ENCODE data around the gene ZMYND12. TPM values are rescaled to one million over a fixed set of nuclear protein-coding genes. Genes with fewer than 3 reads are reported as not detected.

The ZMYND12 gene
- total RNA-seq: 0.39 and 0.73 TPM in 2 replicates

DNA sequence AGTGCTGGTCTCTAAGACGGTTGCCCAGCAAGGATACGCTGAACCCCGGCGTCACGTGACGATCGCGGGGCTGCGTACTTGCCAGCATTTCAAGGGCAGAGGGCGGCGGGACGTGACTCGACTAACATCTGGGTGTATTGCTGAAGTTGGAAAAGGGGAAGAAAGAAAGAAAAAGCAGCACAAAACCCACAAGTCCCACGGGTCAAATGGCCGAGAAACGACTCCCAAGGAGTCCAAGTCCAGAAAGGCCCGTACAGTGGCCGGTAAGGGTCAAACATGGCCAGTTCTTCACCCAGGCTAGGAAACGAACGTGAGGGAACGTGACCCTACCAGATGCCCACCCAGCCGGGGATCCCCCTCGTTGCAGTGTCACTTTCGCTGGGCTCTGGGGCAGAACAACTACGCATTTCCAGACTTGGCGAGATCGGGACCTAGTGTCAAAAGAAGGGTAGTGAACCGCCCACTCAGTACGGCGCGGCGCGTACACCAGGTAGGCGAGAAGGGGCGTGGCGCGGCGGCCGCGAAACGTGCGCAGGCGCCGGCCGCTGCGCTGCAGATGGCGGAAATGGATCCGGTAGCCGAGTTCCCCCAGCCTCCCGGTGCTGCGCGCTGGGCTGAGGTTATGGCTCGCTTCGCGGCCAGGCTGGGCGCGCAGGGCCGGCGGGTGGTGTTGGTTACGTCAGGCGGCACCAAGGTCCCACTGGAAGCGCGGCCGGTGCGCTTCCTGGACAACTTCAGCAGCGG is at the start of gene ZMYND12, which contains the start of gene PPCS:
ZMYND12 (minus strand) TSS at position 13 of the 744 bp plus-strand sequence. CDS start 25 bp downstream, outside the sequence.
PPCS (plus strand) TSS at position 534 of the 744 bp plus-strand sequence; CDS start at position 557, 23 bp downstream.

GRCh38 chr1:42462828-42463763 is 7.3 kb upstream of the ZMYND12 start, which contains the start of gene CCDC30:
CCDC30 (plus strand) TSS chr1:42463286; CDS start chr1:42480552, 17,266 bp downstream.

GRCh38 chr1:42380586-42381279 is 75.1 kb downstream of the ZMYND12 start, which contains the start of gene RIMKLA:
RIMKLA (plus strand) TSS chr1:42380792; CDS start chr1:42380935, 143 bp downstream.

Small RNAs within 50 kb of the gene (small RNA-seq; reads per million reads assigned to genes)
- not detected for gene TMSB4XP1

Other genes starting within 250 kb of the ZMYND12 start
- 26.5 and 33.8 TPM in 2 replicates for gene FOXJ3, start 120.8 kb downstream of the ZMYND12 start, total RNA-seq
- not detected in 2 replicates for gene RIMKLA, start 75.2 kb downstream of the ZMYND12 start, total RNA-seq
- gene PPCS, start 521 bp upstream of the ZMYND12 start, total RNA-seq: 35.0 and 43.4 TPM in 2 replicates
- 1.4 and 1.5 TPM in 2 replicates for gene CCDC30, start 7.3 kb upstream of the ZMYND12 start, total RNA-seq
- 35.2 and 37.8 TPM in 2 replicates for gene PPIH, start 202.4 kb upstream of the ZMYND12 start, total RNA-seq
- gene YBX1, start 226.4 kb upstream of the ZMYND12 start, total RNA-seq: 853 and 942 TPM in 2 replicates